Measurements from ENCODE around the gene DNAJC4.
A peak's percentile ranks its signal among the peaks of the same experiment; 100 is the strongest.

Gene DNAJC4

DNA sequence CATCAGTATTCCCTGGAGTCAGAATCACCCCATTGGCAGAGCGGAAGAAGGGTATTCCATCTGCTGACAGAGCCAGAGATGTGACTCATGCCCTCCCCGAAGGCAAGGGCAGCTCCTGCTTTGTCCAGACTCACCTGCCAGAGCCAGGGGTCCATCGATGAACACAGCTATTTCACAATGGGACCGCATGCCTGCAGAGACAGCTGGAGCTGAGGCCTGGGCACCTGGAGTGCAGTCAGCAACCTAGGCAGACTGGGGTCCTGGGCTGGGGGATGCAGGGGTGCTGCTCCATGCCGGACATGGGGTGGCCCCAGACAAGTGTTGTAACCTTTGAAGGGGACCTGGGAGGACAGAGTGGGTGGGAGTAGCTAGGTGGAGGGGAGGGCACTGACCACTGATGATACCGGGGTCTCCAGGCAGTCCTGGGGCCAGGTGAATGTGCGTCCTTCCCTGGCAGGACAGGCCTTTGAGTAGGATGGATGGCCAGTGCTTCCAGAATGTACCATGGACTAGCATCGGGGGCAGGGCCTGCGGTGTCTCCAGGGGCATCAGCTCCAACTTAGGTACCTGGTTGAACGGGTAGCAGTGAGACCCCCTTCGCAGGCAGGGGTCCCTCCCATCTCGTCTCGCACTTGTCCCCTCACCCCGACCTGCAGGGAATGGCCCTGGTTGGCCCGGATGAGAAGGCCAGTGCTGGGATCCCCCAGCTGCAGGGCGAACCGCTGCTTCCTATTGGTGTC, 6.0 kb upstream of the DNAJC4 start:
- DNase-seq (ENCODE audit: insufficient read length) (no peak), FAIRE-seq (peak; percentile 30)
- TF ChIP-seq POLR2AphosphoS5 (IDR thresholded peaks at IDR 0.05; ENCODE audit: low read depth, low read length) (peak; percentile 72), POLR2A (IDR thresholded peaks at IDR 0.05; ENCODE audit: low read depth, low read length) (peak; percentile 70), TAF1 (IDR thresholded peaks at IDR 0.05; ENCODE audit: borderline replicate concordance, low read depth, low read length) (no peak)

DNA sequence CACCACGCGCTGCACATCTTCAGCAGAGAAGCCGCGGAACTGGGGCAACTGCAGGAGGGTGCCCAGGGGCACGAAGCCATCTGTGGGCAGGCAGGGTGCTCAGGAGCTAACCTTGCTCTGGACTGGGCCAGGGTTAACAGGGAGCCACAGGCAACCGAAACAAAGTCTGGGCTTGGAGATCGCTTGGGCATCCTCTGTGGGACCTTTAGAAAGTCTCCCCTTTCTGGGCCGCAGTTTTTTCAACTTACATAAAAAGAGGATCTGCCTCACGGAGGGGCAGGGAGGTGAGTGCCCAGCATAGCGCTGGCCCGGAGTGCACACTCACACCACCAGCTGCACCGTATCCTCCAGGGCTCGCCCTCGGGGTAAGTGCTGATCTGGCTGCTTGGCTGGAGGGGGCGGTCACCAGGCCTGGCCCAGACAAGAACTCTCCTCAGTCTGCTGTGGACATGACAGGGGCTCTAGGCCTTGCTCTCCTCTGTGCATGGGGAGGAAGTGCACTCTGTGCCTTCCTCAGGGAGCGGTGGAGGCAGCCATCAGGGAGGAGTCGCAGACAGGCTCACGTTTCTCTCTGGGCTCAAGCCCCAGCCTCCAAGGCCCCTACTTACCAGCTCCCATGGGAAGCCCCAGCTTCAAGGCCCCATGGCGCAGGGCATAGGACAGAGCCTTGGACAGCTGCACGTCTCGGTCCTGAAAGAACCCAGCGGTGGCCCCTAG, 5.3 kb upstream of the DNAJC4 start:
- DNase-seq (ENCODE audit: insufficient read length) (no peak), FAIRE-seq (peak; percentile 84)
- TF ChIP-seq POLR2A (IDR thresholded peaks at IDR 0.05; ENCODE audit: low read depth, low read length) (0 out of 2 replicates have a peak, but pooled peaks have one; percentile 52), POLR2AphosphoS5 (IDR thresholded peaks at IDR 0.05; ENCODE audit: low read depth, low read length) (no peak)

DNA sequence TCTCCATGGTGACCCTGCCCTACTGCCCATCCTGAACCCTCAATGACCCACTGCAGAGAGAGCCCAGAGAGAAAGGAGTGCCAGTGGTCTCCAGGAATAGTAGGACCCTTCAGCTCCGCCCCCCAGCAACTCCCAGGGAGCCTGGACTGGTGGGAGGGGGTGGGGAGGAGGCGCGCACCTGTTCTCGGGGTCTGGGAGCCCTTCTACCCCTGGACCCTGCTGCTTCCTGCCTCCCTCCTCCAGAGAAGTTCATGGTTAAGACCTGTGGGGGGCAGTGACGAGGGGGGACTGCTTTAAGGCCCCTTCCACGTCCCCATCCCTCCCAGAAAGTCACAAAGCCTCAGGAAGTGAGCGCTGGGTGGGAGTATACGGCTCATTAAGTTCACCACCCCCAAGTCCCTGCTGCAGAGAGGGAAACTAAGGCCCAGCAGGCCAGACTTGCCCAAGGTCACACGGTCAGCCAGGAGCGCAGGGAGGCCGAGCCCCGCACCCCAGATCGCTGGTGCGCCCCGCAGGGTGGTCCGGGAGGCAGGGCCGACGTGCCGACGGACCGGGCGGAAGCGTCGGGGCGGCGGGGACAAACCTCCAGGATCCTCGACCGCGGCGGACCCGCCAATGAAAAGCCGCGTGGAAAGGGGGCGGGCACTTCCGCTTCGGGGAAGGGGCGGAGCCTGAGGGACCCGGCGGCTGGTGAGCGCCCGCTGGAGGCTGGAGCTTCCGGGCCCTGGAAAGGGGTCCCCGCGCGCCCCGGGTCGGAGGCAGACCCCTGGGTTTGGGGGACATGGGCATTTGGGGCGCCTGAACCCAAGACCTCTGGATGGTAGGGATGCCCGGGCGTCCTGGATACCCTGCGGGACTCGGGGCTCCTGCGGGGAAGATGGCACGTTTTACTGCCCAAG, 4.5 kb upstream of the DNAJC4 start, which contains the start of the genes NUDT22 and TRPT1:
TSS of gene NUDT22 (plus strand) at position 667 of the 899 bp plus-strand sequence. CDS start 379 bp downstream, outside the sequence.
TSS of gene TRPT1 (minus strand) at position 579 of the 899 bp plus-strand sequence. CDS start at position 253, 326 bp downstream.
- DNase-seq (ENCODE audit: insufficient read length) (peak; percentile 96), FAIRE-seq (peak; percentile 92)
- TF ChIP-seq TAF1 (IDR thresholded peaks at IDR 0.05; ENCODE audit: borderline replicate concordance, low read depth, low read length) (no peak), POLR2AphosphoS5 (IDR thresholded peaks at IDR 0.05; ENCODE audit: low read depth, low read length) (peak; percentile 49; the same call in 1 of the 2 replicates), POLR2A (IDR thresholded peaks at IDR 0.05; ENCODE audit: low read depth, low read length) (peak; percentile 77; the same call in 1 of the 2 replicates)

DNA sequence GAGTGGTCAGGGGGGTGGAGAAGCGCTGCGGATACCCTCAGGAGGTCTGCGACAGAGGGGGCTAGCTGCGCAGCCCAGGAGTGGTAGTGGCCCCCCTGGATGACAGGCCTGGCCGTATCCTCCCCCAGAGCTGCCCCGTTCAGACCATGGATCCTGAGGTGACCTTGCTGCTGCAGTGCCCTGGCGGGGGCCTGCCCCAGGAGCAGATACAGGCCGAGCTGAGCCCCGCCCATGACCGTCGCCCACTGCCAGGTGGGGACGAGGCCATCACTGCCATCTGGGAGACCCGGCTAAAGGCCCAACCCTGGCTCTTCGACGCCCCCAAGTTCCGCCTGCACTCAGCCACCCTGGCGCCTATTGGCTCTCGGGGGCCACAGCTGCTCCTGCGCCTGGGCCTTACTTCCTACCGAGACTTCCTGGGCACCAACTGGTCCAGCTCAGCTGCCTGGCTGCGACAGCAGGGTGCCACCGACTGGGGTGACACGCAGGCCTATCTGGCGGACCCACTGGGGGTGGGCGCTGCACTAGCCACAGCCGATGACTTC, 3.8 kb upstream of the DNAJC4 start:
- TF ChIP-seq POLR2AphosphoS5 (IDR thresholded peaks at IDR 0.05; ENCODE audit: low read depth, low read length) = no peak
- TF ChIP-seq POLR2A (IDR thresholded peaks at IDR 0.05; ENCODE audit: low read depth, low read length) = no peak
- TF ChIP-seq TAF1 (IDR thresholded peaks at IDR 0.05; ENCODE audit: borderline replicate concordance, low read depth, low read length) = no peak
- FAIRE-seq (no peak), DNase-seq (ENCODE audit: insufficient read length) (peak; percentile 77)

DNA sequence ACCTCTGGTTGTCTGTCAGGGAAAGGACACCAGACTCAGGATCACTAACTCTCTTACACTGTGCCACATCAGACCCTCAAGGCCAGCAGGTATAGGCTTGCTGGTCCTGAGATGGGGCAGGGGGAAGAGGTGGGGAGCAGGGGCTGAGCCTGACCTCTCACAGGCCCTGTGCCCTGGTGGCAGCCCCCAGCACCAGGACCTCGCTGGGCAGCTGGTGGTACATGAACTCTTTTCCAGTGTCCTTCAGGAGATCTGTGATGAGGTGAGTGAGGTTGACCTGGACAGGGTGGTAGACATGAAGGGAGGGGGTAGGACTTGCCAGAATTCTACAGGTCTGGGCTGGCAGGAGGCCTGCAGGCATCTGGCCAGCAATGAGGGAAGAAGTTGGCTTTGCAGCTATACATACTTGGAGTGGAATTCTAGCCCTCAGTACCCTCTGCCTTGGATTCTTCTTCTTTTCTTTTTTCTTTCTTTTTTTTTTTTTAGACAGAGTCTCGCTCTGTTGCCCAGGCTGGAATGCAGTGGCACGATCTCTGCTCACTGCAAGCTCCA, 2.9 kb upstream of the DNAJC4 start:
- DNase-seq (ENCODE audit: insufficient read length) (no peak), FAIRE-seq (no peak)
- TF ChIP-seq POLR2A (IDR thresholded peaks at IDR 0.05; ENCODE audit: low read depth, low read length) (no peak), TAF1 (IDR thresholded peaks at IDR 0.05; ENCODE audit: borderline replicate concordance, low read depth, low read length) (no peak), POLR2AphosphoS5 (IDR thresholded peaks at IDR 0.05; ENCODE audit: low read depth, low read length) (no peak)

DNA sequence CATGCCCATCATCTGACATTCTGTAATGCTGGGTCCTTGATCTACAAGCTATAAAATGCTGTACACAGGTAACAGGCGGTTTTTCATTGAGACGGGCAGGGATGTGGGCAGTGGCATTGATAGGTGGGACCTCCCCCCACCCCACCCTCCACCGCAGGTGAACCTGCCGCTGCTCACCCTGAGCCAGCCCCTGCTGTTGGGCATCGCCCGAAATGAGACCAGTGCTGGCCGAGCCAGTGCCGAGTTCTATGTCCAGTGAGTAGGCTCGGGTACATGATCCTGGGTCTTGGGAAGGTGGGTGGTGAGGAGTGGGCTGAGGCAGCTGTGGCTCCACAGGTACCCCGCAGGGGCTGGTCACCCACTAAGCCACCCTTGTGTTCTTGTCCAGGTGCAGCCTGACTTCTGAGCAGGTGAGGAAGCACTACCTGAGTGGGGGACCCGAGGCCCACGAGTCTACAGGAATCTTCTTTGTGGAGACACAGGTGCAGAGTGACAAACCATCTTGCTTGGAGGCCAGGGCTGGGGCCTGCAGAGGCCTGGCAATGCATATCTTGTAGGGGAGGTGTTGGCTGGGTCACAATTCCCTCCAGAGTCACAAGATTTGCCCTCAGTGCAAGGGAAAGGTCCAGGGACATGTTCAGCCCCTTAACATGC, 1.1 kb upstream of the DNAJC4 start:
- TF ChIP-seq POLR2AphosphoS5 (IDR thresholded peaks at IDR 0.05; ENCODE audit: low read depth, low read length) (no peak), POLR2A (IDR thresholded peaks at IDR 0.05; ENCODE audit: low read depth, low read length) (no peak), TAF1 (IDR thresholded peaks at IDR 0.05; ENCODE audit: borderline replicate concordance, low read depth, low read length) (no peak)
- no peak for FAIRE-seq

DNA sequence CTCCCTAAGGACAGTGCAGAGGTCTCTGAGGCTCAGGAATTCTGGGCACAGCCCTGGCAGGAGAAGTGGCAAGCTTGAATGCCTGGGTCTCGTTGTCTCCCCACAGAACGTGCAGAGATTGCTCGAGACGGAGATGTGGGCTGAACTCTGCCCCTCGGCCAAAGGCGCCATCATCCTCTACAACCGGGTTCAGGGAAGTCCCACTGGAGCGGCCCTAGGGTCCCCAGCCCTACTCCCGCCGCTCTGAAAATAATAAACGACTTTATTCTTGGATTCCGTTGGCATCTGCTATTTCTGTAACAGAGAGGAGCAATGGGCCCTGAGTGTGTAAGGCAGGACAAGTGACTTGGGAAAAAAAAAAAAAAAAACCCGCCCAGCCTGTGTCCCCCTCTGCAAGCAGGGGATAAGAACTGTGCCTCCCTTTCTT, 591 bp upstream of the DNAJC4 start:
- TF ChIP-seq POLR2A (IDR thresholded peaks at IDR 0.05; ENCODE audit: low read depth, low read length) (no peak), TAF1 (IDR thresholded peaks at IDR 0.05; ENCODE audit: borderline replicate concordance, low read depth, low read length) (no peak), POLR2AphosphoS5 (IDR thresholded peaks at IDR 0.05; ENCODE audit: low read depth, low read length) (no peak)
- FAIRE-seq (no peak), DNase-seq (ENCODE audit: insufficient read length) (no peak)

More for the DNA sequence above, 1.1 kb upstream of the DNAJC4 start:
- no peak for DNase-seq (ENCODE audit: insufficient read length)

DNA sequence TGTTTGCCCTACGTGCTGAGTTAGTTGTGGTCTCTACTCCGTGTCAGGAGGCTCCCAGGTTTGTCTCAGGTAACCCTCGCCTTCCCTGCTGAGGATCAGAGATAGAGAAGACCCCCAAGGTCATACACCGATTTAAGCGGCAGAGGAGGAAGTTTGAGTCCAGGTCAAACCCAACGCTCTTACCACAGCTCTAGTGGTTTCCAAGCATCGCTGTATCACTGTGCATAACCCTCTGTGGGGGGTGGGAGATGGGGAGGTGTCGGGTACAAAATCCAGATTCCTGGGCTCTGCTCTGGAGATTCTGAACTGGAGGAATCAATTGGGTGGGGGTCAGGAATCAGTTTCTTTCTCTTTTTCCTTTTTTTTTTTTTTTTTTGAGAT, 627 bp downstream of the DNAJC4 start:
- no peak for DNase-seq (ENCODE audit: insufficient read length)
- no peak for TF ChIP-seq POLR2AphosphoS5 (IDR thresholded peaks at IDR 0.05; ENCODE audit: low read depth, low read length)
- no peak for TF ChIP-seq TAF1 (IDR thresholded peaks at IDR 0.05; ENCODE audit: borderline replicate concordance, low read depth, low read length)
- no peak for TF ChIP-seq POLR2A (IDR thresholded peaks at IDR 0.05; ENCODE audit: low read depth, low read length)
- peak; percentile 63 for FAIRE-seq

DNA sequence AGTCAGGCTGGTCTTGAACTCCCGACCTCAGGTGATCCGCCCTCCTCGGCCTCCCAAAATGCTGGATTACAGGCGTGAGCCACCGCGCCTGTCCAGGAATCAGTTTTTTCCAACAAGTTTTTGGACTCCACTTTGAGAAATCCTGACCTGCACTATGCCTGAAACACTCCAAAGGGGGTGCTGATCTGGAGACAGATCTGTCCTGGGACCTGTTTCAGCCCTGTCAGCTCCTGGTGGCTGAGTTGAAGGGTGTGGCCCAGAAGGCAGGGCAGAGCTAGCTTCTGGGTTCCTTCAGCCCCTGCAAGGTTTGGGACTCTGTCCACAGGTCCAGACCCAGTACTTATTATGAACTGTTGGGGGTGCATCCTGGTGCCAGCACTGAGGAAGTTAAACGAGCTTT, 1.2 kb downstream of the DNAJC4 start:
- no peak for FAIRE-seq
- TF ChIP-seq POLR2AphosphoS5 (IDR thresholded peaks at IDR 0.05; ENCODE audit: low read depth, low read length) (no peak), POLR2A (IDR thresholded peaks at IDR 0.05; ENCODE audit: low read depth, low read length) (no peak), TAF1 (IDR thresholded peaks at IDR 0.05; ENCODE audit: borderline replicate concordance, low read depth, low read length) (no peak)
- no peak for DNase-seq (ENCODE audit: insufficient read length)
